Erythroblast (primary cell): ENCODE results near the gene CD93.

Experiments
- DNase-seq, 2 experiments: peaks; one replicate each; lab custom pipeline; 2025; lab: John Stamatoyannopoulos, UW
- GATA1 ChIP-seq: IDR thresholded peaks from 2 replicates; pipeline ENCODE4 v1.6.1; 2011; ENCODE audit warnings: low read depth, mild to moderate bottlenecking, control low read depth, low read length, moderate library complexity
- POLR2A ChIP-seq: IDR thresholded peaks from 2 replicates; pipeline ENCODE4 v1.6.1; 2011; ENCODE audit warnings: mild to moderate bottlenecking, low read length

Gene CD93, protein sequence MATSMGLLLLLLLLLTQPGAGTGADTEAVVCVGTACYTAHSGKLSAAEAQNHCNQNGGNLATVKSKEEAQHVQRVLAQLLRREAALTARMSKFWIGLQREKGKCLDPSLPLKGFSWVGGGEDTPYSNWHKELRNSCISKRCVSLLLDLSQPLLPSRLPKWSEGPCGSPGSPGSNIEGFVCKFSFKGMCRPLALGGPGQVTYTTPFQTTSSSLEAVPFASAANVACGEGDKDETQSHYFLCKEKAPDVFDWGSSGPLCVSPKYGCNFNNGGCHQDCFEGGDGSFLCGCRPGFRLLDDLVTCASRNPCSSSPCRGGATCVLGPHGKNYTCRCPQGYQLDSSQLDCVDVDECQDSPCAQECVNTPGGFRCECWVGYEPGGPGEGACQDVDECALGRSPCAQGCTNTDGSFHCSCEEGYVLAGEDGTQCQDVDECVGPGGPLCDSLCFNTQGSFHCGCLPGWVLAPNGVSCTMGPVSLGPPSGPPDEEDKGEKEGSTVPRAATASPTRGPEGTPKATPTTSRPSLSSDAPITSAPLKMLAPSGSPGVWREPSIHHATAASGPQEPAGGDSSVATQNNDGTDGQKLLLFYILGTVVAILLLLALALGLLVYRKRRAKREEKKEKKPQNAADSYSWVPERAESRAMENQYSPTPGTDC

DNA sequence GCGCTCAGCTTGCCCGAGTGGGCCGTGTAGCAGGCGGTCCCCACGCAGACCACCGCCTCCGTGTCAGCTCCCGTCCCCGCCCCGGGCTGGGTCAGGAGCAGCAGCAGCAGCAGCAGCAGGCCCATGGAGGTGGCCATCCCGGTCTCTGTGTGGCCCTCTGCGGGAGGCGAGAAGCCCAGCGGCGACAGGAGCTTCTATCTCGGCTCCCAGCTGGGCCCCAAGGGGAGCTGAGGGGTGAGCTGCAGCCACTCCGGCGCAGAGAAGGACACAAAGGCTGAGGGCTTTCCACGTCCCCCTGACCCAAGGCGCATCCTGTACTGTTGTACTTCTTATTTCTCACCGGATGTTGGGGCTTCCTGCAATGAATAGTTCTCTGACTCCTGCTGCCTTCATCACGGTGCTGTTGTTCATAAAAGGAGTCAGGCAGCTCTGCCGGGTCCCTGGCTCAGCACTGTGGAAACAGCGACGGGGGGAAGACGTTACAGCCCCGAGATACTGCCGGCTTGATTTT lies at the start of gene CD93:
CD93 (minus strand) TSS at position 269 of the 511 bp plus-strand sequence; CDS start at position 137, 132 bp downstream.
- TF ChIP-seq GATA1 (no peak), POLR2A (no peak)
- DNase-seq, result peak; percentile 38 to 56

DNA sequence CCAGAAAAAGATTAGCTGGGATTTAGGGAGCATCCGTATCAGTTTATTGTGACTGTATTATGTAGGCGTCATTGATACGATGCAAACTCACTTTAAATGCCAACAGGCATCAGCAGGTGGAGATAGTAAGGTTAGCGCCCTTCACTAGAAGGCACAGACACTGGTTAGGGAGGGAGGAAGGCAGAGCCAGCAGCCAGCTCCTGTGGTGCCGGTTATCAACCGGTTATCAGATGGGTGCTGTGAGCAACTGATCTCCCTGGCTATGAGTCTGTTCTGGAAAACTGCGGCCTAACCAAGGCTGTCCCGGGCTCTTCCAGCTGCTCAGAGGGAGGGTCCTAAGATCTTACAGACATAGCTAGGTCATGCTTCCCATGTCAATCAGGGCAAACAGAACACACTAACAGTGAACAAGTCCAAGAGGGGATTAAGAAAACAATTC lies 47.5 kb upstream of the CD93 start:
- peak; percentile 79 for TF ChIP-seq GATA1
- no peak for TF ChIP-seq POLR2A
- DNase-seq, result peak; percentile 92 to 96

DNA sequence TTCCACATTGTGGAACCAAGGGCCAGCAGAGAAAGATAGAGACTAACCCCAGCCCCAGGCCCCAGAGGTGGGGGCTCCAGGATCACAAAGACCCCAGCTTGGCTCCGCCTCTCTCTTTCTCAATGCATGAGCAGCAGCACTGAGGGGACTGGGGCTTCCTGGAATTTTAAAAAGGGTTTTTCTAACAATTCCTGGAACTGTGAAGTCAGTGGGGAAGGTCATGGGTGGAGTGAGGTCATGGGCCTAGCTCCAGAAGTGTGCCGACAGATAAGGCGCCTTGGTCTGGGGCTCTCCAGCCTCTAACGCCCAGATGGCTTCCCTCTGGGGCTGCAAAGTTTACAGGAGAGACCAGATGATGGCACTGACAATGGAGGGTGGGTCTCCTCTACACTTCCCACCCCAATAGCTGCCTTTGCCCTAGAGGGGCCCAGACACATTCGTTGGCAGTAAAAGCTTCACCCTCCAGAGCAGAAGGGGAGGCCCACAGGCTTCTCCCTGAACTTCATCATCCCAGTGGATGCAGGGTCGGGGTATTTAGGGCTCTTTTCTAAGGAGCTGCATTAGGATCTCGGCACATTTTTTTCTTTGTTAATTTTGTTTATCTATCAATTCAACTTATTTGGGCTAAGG lies 46.9 kb upstream of the CD93 start:
- DNase-seq, result peak; percentile 97 to 99
- TF ChIP-seq POLR2A (peak; percentile 37), GATA1 (peak; percentile 69)

DNA sequence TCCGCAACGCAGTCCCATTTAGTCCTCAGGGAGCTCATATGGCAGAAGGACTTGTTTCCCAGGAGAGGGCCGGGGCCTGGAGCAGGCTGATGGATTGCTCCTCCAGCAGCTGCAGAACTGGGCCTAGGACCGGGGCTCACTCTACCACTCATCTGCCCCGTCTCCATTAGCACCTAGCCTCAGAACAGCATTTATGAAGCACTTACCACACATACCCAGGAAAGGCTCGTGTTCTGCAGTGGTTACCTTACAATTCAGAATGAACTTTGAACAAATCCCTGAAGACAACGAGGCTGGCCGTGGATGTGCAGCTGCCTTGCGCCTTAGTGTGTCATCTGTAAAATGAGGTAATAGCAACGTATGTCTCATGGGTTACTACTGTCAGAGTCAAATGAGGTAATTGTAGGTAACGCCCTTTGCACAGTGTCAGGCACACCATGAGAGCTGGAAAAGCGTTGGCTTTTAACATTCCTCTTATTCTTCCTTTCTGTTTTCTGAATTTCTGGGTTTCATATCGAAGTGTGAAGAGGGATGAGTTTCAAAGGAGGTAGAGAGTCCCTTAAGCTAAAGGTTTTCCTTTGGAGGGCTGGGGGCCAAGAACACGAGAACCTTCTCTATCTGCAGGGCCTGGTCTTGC lies 46.3 kb upstream of the CD93 start:
- peak; percentile 94 to 95 for DNase-seq
- TF ChIP-seq POLR2A (peak; percentile 76), GATA1 (no peak)

DNA sequence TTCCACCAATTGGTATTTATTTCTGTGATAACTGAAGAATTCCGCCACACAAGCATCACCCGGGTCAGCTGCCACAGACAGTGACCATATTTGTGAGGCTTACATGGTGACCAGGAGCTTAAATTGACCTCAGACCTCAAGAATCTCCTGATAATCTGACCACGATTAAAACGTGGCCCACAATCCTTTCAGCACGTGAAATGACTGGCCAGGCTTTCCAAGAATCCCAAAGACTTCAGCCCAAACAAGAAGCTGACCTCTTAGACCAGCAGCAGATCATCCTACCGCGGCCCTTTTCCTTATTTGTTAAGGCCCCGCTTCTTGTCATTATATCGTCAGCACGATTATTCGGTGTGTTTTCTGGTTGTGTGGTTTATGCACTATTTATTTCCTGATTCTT lies 45.6 kb upstream of the CD93 start:
- DNase-seq, result peak in 1 of 2 experiments; percentile 60
- no peak for TF ChIP-seq POLR2A
- TF ChIP-seq GATA1, result no peak

DNA sequence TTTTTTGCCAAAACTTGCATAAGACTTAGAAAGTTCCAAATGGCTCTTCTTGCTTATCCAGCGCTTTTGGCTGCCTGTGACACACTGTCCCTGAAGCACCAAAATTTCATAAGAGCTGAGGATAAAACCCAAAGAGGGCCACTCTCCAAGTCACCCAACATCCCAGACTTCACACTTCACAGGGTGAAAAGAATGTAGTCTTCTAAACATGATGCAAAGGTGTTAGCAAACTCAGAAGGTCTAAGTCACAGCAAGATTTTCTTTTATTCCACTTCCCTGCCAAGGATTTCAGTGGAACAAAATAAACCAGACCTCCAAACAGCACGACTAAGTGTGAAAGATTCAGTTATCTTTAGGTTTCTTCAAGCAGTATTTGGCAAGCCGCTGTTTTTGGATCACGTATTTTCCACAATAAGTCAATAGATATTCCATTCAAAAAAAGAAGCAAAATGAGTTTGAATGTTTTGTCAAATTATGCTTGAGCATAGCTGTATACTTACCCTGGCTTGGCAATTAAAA lies 44.6 kb upstream of the CD93 start:
- TF ChIP-seq POLR2A (no peak), GATA1 (no peak)

DNA sequence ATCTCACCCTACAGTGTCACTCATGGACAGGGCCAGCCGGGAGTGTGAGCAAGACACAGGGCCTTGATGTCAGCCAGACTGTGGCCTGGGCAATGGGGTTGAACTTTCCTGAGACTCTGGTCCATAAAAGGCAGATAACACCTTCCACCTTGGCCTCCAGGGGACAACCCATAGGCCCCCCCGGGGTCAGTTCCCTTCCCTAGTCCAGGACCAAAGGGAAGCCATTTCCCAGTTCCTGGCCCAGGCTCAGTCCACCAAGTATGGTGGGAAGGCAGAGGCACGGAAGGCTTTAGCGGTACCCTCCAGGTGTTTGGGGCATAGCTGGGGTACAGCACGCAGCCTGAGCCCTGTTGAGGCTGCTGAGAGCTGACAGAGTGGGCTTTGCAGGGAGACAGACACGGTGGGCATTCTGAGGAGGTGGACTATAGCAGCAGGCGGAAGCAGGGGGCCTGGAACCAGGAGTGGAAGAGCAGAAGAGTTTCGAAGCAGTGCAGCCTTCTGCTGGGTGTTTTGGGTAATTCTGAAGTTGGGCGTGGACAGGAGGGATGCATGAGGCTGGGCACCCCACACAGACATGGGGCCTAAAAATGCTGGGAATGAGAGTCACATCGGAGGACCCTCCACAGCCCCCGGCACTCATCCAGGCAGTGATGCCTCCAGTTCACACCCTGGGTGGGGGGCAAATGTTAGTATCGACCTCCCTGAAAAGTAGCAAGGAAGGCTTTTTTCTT lies 43.9 kb upstream of the CD93 start:
- TF ChIP-seq GATA1 (no peak), POLR2A (no peak)
- peak in 1 of 2 experiments; percentile 48 for DNase-seq

More for the DNA sequence above, 44.6 kb upstream of the CD93 start:
- peak in 1 of 2 experiments; percentile 62 for DNase-seq

DNA sequence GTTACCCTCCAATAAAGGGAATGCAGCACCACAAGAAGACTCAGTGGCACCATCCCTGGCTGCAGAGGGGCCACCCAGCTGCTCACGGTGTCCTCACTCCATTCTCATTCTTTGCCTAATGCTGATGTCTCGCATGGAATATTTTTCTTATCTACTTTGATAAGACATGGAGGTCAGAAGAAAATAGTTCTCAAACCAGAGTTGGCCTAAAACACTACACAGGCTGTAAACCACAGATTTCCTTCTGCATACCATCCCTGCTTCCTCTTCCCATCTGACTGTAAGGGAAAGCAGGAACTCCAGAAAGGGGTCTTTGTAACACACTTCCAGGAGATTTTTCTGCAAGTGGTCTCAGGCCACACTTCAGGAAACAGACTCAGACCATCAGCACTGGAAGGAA lies 43.1 kb upstream of the CD93 start:
- peak in 1 of 2 experiments; percentile 29 for DNase-seq
- TF ChIP-seq POLR2A (no peak), GATA1 (no peak)

DNA sequence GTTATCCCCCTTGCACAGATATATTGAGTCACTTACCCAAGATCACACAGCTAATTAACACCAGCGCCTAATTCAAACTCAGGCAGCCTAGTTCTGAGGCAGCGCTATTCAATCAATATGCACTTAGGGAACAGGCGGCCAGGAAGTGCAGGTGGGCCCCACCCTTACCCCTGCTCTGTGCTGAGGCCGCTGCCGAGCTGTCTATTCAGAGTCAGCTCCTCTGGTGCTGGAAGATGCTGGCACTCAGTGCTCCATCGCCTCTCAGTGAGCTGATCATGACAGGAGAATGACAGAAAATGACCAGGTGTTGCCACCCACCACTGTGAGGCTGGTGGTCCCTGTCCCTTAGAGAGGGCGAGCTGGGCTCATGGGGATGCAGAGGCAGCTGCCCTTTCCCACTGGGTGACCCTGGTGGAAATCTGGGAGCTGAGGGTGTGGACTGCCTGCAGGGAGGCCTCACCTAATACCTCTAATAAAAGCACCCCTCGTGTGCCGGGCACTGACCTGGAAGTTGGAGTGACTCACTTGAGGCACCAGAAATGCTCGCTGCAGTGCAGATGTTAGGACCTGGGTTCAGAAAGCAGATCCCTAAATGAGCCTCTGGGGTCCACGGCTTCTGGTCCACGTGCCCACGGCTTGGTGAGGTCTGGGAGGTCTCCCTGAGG lies 42.5 kb upstream of the CD93 start:
- TF ChIP-seq POLR2A (no peak), GATA1 (no peak)
- no peak for DNase-seq

DNA sequence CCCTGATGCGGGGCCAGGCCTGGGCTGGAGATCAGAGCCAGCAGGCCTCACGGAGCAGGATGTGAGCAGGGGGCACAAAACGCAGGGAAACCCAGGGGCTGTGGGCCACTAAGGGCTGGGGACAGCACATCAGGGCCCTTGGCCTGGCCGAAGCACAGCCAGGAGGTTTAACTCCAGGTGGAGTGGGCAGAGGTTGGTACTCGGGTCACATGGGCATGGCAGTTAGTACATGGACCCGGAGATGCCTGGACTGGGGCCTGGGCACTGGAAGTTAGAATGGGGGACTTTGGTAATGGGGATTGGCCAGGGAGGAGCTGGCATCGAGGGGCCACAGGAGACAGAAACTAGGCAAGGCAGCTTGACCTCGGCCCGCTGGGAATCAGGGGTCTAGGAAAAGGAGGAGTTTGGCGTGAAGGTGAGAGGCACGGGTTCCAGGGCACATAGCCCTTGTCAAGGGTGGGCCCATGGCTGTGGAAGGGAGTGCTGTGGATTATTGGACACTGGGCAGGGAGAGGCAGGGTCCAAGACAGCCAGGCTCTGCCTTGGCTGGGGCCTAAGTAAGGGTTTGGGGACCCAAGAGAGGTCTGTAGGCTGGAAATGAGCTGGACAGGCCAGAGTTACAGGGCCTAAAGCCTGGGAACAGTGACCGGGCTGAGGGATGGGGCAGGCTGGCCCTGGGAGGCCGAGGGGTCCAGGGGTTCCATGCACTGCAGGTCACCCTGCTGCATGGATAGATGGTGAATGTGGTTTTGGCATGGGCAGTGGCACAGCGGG lies 41.6 kb upstream of the CD93 start:
- no peak for TF ChIP-seq POLR2A
- no peak for TF ChIP-seq GATA1
- no peak for DNase-seq
